Measurements from ENCODE around the gene ODAD3. TPM values are rescaled to one million over a fixed set of nuclear protein-coding genes. Genes with fewer than 3 reads are reported as not detected.

The ODAD3 gene
- total and polyA plus RNA-seq, 2 of the 13 experiments (the other 11 are each of a cell fraction or from before 2014, with no cell fraction given): 0.04 to 0.08 TPM

- TF ChIP-seq SNAPC4 (CRISPR knock-in tag; IDR thresholded peaks at IDR 0.05): no peak
- TF ChIP-seq MYPOP (CRISPR knock-in tag; IDR thresholded peaks at IDR 0.05): no peak
- no peak for TF ChIP-seq ZNF841 (CRISPR knock-in tag; IDR thresholded peaks at IDR 0.05; ENCODE audit: borderline replicate concordance)
- no peak for TF ChIP-seq ZNF644 (CRISPR knock-in tag; IDR thresholded peaks at IDR 0.05; ENCODE audit: low read depth)
- TF ChIP-seq ZNF616 (CRISPR knock-in tag; IDR thresholded peaks at IDR 0.05; ENCODE audit: low read depth): no peak
- peak; percentile 85 for TF ChIP-seq ZBTB7B (CRISPR knock-in tag; IDR thresholded peaks at IDR 0.05)
- no peak; the same call in 1 of the 2 replicates for TF ChIP-seq ZBTB4 (CRISPR knock-in tag; IDR thresholded peaks at IDR 0.05; ENCODE audit: borderline replicate concordance)
- no peak for TF ChIP-seq SCMH1 (CRISPR knock-in tag; IDR thresholded peaks at IDR 0.05; ENCODE audit: borderline replicate concordance)
- TF ChIP-seq ZEB1 (IDR thresholded peaks at IDR 0.05; ENCODE audit: insufficient replicate concordance, low read depth): no peak
- peak; percentile 46; the same call in 1 of the 2 replicates for TF ChIP-seq GATAD2A (CRISPR knock-in tag; IDR thresholded peaks at IDR 0.05)
- no peak for TF ChIP-seq ATF2 (CRISPR knock-in tag; IDR thresholded peaks at IDR 0.05)
- TF ChIP-seq SKI (IDR thresholded peaks at IDR 0.05; ENCODE audit: partially characterized antibody): no peak
- TF ChIP-seq NFKBIZ (CRISPR knock-in tag; IDR thresholded peaks at IDR 0.05): no peak
Observed at GRCh38 chr19:11382898-11383705, 51.8 kb downstream of the ODAD3 start (continued).
